HepG2 (cell line): ENCODE results near the gene FASTKD2. TPM values are rescaled to one million over a fixed set of nuclear protein-coding genes. Genes with fewer than 3 reads are reported as not detected.
A peak's percentile ranks its signal among the peaks of the same experiment; 100 is the strongest.

Experiments
- ATAC-seq: fragments of 200-7000 bp; cut with Tn5 transposase; 3 replicates; pipeline ENCODE4 v1.9.1; 2020; ENCODE audit warnings: mild to moderate bottlenecking, moderate library complexity
- BruUV-seq: library from RNA; stranded (reverse); fragments of 400-500 nt; replicated peaks from 2 replicates; lab custom pipeline; 2021; lab: Mats Ljungman, UMichigan
- CTCF ChIA-PET: fragments of 300-600 bp; formaldehyde crosslinking; extraction: SDS; loops from one replicate; lab custom pipeline; 2021; ENCODE audit warnings: low total read pairs, inconsistent platforms, low intra/inter-chr PET ratio; lab: Yijun Ruan, JAX
- POLR2A ChIA-PET: fragments of 350-600 bp; sonication (Branson Sonifier 250); formaldehyde crosslinking; loops from one replicate; lab custom pipeline; 2020; ENCODE audit warnings: antibody characterized with exemption, inconsistent platforms; lab: Yijun Ruan, JAX
- DNase-seq: peaks from one replicate; pipeline ENCODE4 v3.0.0-alpha.2; 2015; ENCODE audit warnings: low spot score
- FAIRE-seq: peaks from 3 replicates; lab custom pipeline; 2011; peaks lifted over from hg19 to GRCh38; lab: Jason Lieb, UNC
- H2AFZ ChIP-seq: one replicate; pipeline ENCODE4 v1.6.1; 2011; ENCODE audit warnings: low read length, inconsistent platforms
- H3K27ac ChIP-seq: fragments of 300-600 bp; 3 replicates; pipeline ENCODE4 v1.8.0; 2011; ENCODE audit warnings: mixed run types, mild to moderate bottlenecking, mixed read lengths, low read length, inconsistent platforms; ENCODE audit not compliant: insufficient read depth; ENCODE audit errors: extremely low read length
- H3K27me3 ChIP-seq, 2 experiments: fragments of 200-600 bp in 1 of 2; 2 replicates in 1 of 2; 3 replicates in 1 of 2; pipeline versions ENCODE4 v1.6.0 to v1.8.0; 2011; ENCODE audit warnings: low read length in 2 of 2, mild to moderate bottlenecking in 2 of 2, moderate library complexity in 2 of 2, inconsistent platforms in 1 of 2; ENCODE audit not compliant: insufficient read depth in 2 of 2, control insufficient read depth in 1 of 2
- H3K36me3 ChIP-seq, 2 experiments: fragments of 200-600 bp in 1 of 2; replicated peaks in 1 of 2; 2 replicates in 1 of 2; 3 replicates in 1 of 2; pipeline versions ENCODE4 v1.5.1 to v1.8.0; 2011; ENCODE audit warnings: low read length in 2 of 2, inconsistent platforms in 1 of 2; ENCODE audit not compliant: insufficient read depth in 2 of 2, control insufficient read depth in 1 of 2
- H3K4me1 ChIP-seq: 2 replicates; pipeline ENCODE4 v1.5.1; 2012; ENCODE audit warnings: low read length, inconsistent platforms; ENCODE audit not compliant: insufficient read depth
- H3K4me2 ChIP-seq: 2 replicates; pipeline ENCODE4 v1.6.0; 2011; ENCODE audit warnings: low read depth, low read length, inconsistent platforms
- H3K4me3 ChIP-seq, 3 experiments: fragments of 200-600 bp in 1 of 3; sonication (generic), shearing (Covaris generic) in 1 of 3; replicated peaks in 1 of 3; 2 replicates each; pipeline ENCODE4 v1.5.1; 2011 to 2016; ENCODE audit warnings: low read length in 3 of 3, inconsistent platforms in 2 of 3, low read depth in 2 of 3, mild to moderate bottlenecking in 2 of 3, control low read depth in 1 of 3, mixed read lengths in 1 of 3; ENCODE audit not compliant: insufficient read depth in 1 of 3
- H3K79me2 ChIP-seq: one replicate; pipeline ENCODE4 v1.6.1; 2011; ENCODE audit warnings: low read length, inconsistent platforms; ENCODE audit not compliant: insufficient read depth
- H3K9ac ChIP-seq: 2 replicates; pipeline ENCODE4 v1.6.0; 2011; ENCODE audit warnings: mild to moderate bottlenecking, low read depth, low read length, inconsistent platforms; ENCODE audit not compliant: insufficient read depth
- H3K9me3 ChIP-seq: 2 replicates; pipeline ENCODE4 v1.5.1; 2012; ENCODE audit warnings: mild to moderate bottlenecking, low read length
- H4K20me1 ChIP-seq: 2 replicates; pipeline ENCODE4 v1.6.0; 2011; ENCODE audit warnings: inconsistent platforms, mild to moderate bottlenecking, low read length, moderate library complexity; ENCODE audit not compliant: insufficient read depth
- ARNT ChIP-seq: fragments of 450-650 bp; IDR thresholded peaks from 2 replicates; pipeline ENCODE4 v1.6.1; 2017
- CENPBD1 ChIP-seq: sonication (generic); formaldehyde crosslinking; IDR thresholded peaks from 2 replicates; pipeline ENCODE4 v1.8.0; 2022; ENCODE audit warnings: missing genetic modification reagents, low read depth, mild to moderate bottlenecking, borderline replicate concordance
- CTCF ChIP-seq: sonication (generic); formaldehyde crosslinking; IDR thresholded peaks from 2 replicates; pipeline ENCODE4 v1.5.0; 2020; ENCODE audit warnings: mild to moderate bottlenecking, missing genetic modification reagents, moderate library complexity
- HBP1 ChIP-seq: IDR thresholded peaks from 2 replicates; pipeline ENCODE4 v1.6.1; 2016; ENCODE audit warnings: low read depth, control low read depth
- RAD21 ChIP-seq: fragments of 450-650 bp; formaldehyde crosslinking; IDR thresholded peaks from 2 replicates; pipeline ENCODE4 v1.5.0; 2020; ENCODE audit warnings: mild to moderate bottlenecking
- ZIK1 ChIP-seq: sonication (generic); formaldehyde crosslinking; IDR thresholded peaks from 2 replicates; pipeline ENCODE4 v1.5.0; 2020; ENCODE audit warnings: mild to moderate bottlenecking, low read depth, missing genetic modification reagents, borderline replicate concordance
- ZKSCAN1 ChIP-seq: fragments of 150-350 bp; IDR thresholded peaks from 2 replicates; pipeline ENCODE4 v1.6.1; 2014; ENCODE audit warnings: low read length
- ZMAT3 ChIP-seq: sonication (generic); formaldehyde crosslinking; conservative IDR thresholded peaks from 2 replicates; pipeline ENCODE4 v1.7.0; 2021; ENCODE audit warnings: missing genetic modification reagents
- ZNF510 ChIP-seq: sonication (generic); formaldehyde crosslinking; IDR thresholded peaks from 2 replicates; pipeline ENCODE4 v1.4.0; 2020; ENCODE audit warnings: low read depth, mild to moderate bottlenecking, missing genetic modification reagents
- ZNF746 ChIP-seq: sonication (generic); formaldehyde crosslinking; IDR thresholded peaks from 2 replicates; pipeline ENCODE4 v1.8.0; 2022; ENCODE audit warnings: mild to moderate bottlenecking, missing genetic modification reagents
- ZNF780A ChIP-seq: sonication (generic); formaldehyde crosslinking; IDR thresholded peaks from 2 replicates; pipeline ENCODE4 v1.8.0; 2022; ENCODE audit warnings: mild to moderate bottlenecking, missing genetic modification reagents, moderate library complexity
- WGBS: methylation state at CpG from one replicate; pipeline ENCODE4 v1.1.6; 2017; ENCODE audit warnings: low lambda C conversion rate; 5-methylcytosine and 5-hydroxymethylcytosine counted together
- in situ Hi-C: cut with HindIII; loops from 2 replicates; pipeline ENCODE4 v1.10.0; 2017; ENCODE audit warnings: low pct_unique_long_range_greater_than_20kb; ENCODE audit not compliant: extremely low pct_ligation_motif_present
- intact Hi-C: fragments of 100-400 bp; cut with micrococcal nuclease; formaldehyde crosslinking; loops from one replicate; pipeline ENCODE4 v1.10.0; 2022; ENCODE audit not compliant: unreplicated experiment
- polyA plus RNA-seq, 8 experiments: library from polyadenylated mRNA; depleted of rRNA in 3 of 8; stranded (reverse) in 7 of 8; unstranded in 1 of 8; fragments of >200 nt; fragmentation: Illumina TruSeq in 4 of 8; extraction: Trizol in 4 of 8; gene quantifications; 2 replicates each; pipeline versions ENCODE4 v1.2.1 to v1.2.3, GENCODE V29; 2011 to 2016; ENCODE audit warnings: low read depth in 4 of 8, missing spikeins in 1 of 8, mixed read lengths in 1 of 8; ENCODE audit not compliant: insufficient read depth in 1 of 8
- total RNA-seq, 5 experiments: library from RNA; depleted of rRNA; stranded (reverse); fragments of >200 nt; fragmentation: Illumina TruSeq; extraction: Trizol; gene quantifications; 2 replicates each; pipeline ENCODE4 v1.2.3, GENCODE V29; 2016; ENCODE audit warnings: low read depth in 1 of 5
- TF ChIP-seq, protein P1 (sequence below): IDR thresholded peaks from 2 replicates; pipeline ENCODE4 v1.6.1; 2016; ENCODE audit warnings: missing compliant biosample characterization, missing genetic modification reagents, borderline replicate concordance
- TF ChIP-seq, protein P2 (sequence below): sonication (generic); formaldehyde crosslinking; IDR thresholded peaks from 2 replicates; pipeline ENCODE4 v1.4.0; 2020; ENCODE audit warnings: missing genetic modification reagents

The FASTKD2 gene
- total and polyA plus RNA-seq, 2 of the 13 experiments (the other 11 are each of a cell fraction or from before 2014, with no cell fraction given) = 41.1 to 77.8 TPM

DNA sequence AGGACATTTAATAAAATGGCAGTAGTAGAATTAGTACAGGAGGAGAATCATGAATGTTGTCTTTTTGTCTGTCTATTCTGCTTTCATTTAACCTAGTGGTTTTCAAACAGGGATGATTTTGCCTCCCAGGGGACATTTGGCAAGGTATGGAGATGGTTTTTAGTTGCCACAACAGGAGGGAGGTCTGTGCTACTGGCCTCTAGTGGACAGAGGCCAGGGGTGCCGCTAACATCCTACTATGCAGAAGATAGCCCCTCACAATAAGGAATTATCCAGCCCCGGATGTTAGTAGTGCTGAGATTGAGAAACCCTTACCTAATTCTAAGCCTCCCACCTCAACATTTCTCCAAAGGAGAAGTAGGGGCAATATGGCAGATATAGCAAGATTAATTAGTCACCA is 18.3 kb downstream of the FASTKD2 start:
- no peaks in the 10 kb centered on the region for H3K27me3 ChIP-seq
- no peak overlapping the region for H3K4me2 ChIP-seq
- intact Hi-C loops (no loop called here), in situ Hi-C loops (no loop called here)
- CTCF ChIA-PET = no interaction called here
- peaks cover 14% of the 10 kb centered on the region for H3K79me2 ChIP-seq
- no peak overlapping the region for H2AFZ ChIP-seq
- peak; percentile 22 for DNase-seq
- peak; percentile 96 for ATAC-seq
- H4K20me1 ChIP-seq = peaks cover 10% of the 10 kb centered on the region
- TF ChIP-seq CTCF (peak; percentile 48), ZNF780A (CRISPR knock-in tag) (0 out of 2 replicates have a peak, but pooled peaks have one; percentile 30), RAD21 (CRISPR knock-in tag) (peak; percentile 12; the same call in 1 of the 2 replicates), ARNT (no peak), ZNF510 (no peak), ZKSCAN1 (peak; percentile 56; the same call in 1 of the 2 replicates), ZMAT3 (CRISPR knock-in tag) (no peak), CENPBD1 (CRISPR knock-in tag) (no peak), HBP1 (CRISPR knock-in tag) (no peak), ZIK1 (CRISPR knock-in tag) (no peak), ZNF746 (CRISPR knock-in tag) (no peak)
- TF ChIP-seq, protein P1, sequence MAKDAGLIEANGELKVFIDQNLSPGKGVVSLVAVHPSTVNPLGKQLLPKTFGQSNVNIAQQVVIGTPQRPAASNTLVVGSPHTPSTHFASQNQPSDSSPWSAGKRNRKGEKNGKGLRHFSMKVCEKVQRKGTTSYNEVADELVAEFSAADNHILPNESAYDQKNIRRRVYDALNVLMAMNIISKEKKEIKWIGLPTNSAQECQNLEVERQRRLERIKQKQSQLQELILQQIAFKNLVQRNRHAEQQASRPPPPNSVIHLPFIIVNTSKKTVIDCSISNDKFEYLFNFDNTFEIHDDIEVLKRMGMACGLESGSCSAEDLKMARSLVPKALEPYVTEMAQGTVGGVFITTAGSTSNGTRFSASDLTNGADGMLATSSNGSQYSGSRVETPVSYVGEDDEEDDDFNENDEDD (CRISPR knock-in tag) = no peak
- TF ChIP-seq, protein P2, sequence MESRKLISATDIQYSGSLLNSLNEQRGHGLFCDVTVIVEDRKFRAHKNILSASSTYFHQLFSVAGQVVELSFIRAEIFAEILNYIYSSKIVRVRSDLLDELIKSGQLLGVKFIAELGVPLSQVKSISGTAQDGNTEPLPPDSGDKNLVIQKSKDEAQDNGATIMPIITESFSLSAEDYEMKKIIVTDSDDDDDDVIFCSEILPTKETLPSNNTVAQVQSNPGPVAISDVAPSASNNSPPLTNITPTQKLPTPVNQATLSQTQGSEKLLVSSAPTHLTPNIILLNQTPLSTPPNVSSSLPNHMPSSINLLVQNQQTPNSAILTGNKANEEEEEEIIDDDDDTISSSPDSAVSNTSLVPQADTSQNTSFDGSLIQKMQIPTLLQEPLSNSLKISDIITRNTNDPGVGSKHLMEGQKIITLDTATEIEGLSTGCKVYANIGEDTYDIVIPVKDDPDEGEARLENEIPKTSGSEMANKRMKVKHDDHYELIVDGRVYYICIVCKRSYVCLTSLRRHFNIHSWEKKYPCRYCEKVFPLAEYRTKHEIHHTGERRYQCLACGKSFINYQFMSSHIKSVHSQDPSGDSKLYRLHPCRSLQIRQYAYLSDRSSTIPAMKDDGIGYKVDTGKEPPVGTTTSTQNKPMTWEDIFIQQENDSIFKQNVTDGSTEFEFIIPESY = peak; percentile 72; the same call in 1 of the 2 replicates
- H3K9me3 ChIP-seq = peaks cover 9% of the 10 kb centered on the region; the same call in 1 of the 2 replicates
- 92% methylated on average over 2 of the region's 2 CpGs for WGBS
- peaks cover 39 to 88% of the 10 kb centered on the region in 2 experiments for H3K36me3 ChIP-seq
- POLR2A ChIA-PET = no interaction called here
- no peak overlapping the region for H3K4me3 ChIP-seq
- H3K9ac ChIP-seq = no peak overlapping the region
- H3K4me1 ChIP-seq = no peaks in the 10 kb centered on the region
- TSS peak; percentile 15 for BruUV-seq
- no peak for FAIRE-seq
- no peak overlapping the region for H3K27ac ChIP-seq
